Naive thymus-derived CD8-positive, alpha-beta T cell (primary cell): ENCODE results near the gene NODAL. TPM values are rescaled to one million over a fixed set of nuclear protein-coding genes. Genes with fewer than 3 reads are reported as not detected.
A peak's percentile ranks its signal among the peaks of the same experiment; 100 is the strongest.

Experiments
- ATAC-seq, 2 donors: fragments of 150-1000 bp; cut with Tn5 transposase in 1 of 2; sonication (Bioruptor Pico), chemical (Tn5 transposase) in 1 of 2; 1 replicate in 1 of 2; 2 replicates in 1 of 2; pipeline ENCODE4 v1.10.0; 2021; ENCODE audit warnings: mild to moderate bottlenecking in 2 of 2, moderate library complexity in 2 of 2
- POLR2A ChIA-PET: fragments of 350-600 bp; sonication (Branson Sonifier 250); formaldehyde crosslinking; loops from one replicate; lab custom pipeline; 2021; ENCODE audit warnings: antibody characterized with exemption; lab: Charles Lee
- DNase-seq, 10 donors: peaks; one replicate each; pipeline versions ENCODE4 v3.0.0 to v3.0.0-alpha.2; 2020 to 2022
- H3K27ac Mint-ChIP-seq, 10 donors: one replicate each; pipeline ENCODE4 v1.8.0; 2020 to 2022; ENCODE audit warnings: mild to moderate bottlenecking in 10 of 10, mixed read lengths in 10 of 10, moderate library complexity in 4 of 10, inconsistent platforms in 1 of 10
- H3K27me3 Mint-ChIP-seq, 5 donors: one replicate each; pipeline ENCODE4 v1.8.0; 2021 to 2022; ENCODE audit warnings: mixed read lengths in 5 of 5
- H3K36me3 Mint-ChIP-seq, 3 donors: one replicate each; pipeline ENCODE4 v1.8.0; 2020 to 2022; ENCODE audit warnings: mixed read lengths in 3 of 3, mild to moderate bottlenecking in 2 of 3, inconsistent platforms in 1 of 3
- H3K4me1 Mint-ChIP-seq, 4 donors: one replicate each; pipeline ENCODE4 v1.8.0; 2021 to 2022; ENCODE audit warnings: mixed read lengths in 4 of 4
- H3K4me3 Mint-ChIP-seq, 10 donors: one replicate each; pipeline ENCODE4 v1.8.0; 2020 to 2022; ENCODE audit warnings: mild to moderate bottlenecking in 10 of 10, mixed read lengths in 10 of 10, moderate library complexity in 6 of 10, inconsistent platforms in 1 of 10
- H3K9me3 Mint-ChIP-seq, 9 donors: one replicate each; pipeline ENCODE4 v1.8.0; 2020 to 2022; ENCODE audit warnings: mixed read lengths in 9 of 9, mild to moderate bottlenecking in 3 of 9, inconsistent platforms in 1 of 9, moderate library complexity in 1 of 9
- polyA plus RNA-seq, 3 donors: library from polyadenylated mRNA; unstranded; fragments of 300-500 nt; fragmentation: Illumina TruSeq; gene quantifications; one replicate each; pipeline ENCODE4 v1.2.3, GENCODE V29; 2021
- total RNA-seq, 8 experiments: library from RNA in 2 of 8; stranded (reverse) in 2 of 8; gene quantifications; one replicate each; pipeline ENCODE4 v1.2.3 and lab custom pipeline; 2021 to 2026

The NODAL gene
- total and polyA plus RNA-seq, 5 experiments from 2014 or later: not detected

GRCh38 chr10:70425096-70425495 lies 16.4 kb downstream of the NODAL start:
- peaks cover 8 to 93% (median 19%) of the 10 kb centered on the region in 3 donors for H3K36me3 Mint-ChIP-seq
- POLR2A ChIA-PET: no interaction called here
- no peak for DNase-seq
- H3K27ac Mint-ChIP-seq: peak overlapping the region in 3 of 10 donors; percentile 10 to 53 (median 19)
- no peaks in the 10 kb centered on the region for H3K9me3 Mint-ChIP-seq
- peaks cover 0 to 8% (median 1%) of the 10 kb centered on the region in 4 donors for H3K4me1 Mint-ChIP-seq
- ATAC-seq: no peak
- H3K4me3 Mint-ChIP-seq: no peak overlapping the region
- H3K27me3 Mint-ChIP-seq: no peaks in the 10 kb centered on the region

- ATAC-seq (no peak), DNase-seq (no peak)
- POLR2A ChIA-PET: no interaction called here
- Mint-ChIP-seq H3K4me1 (peaks cover 0 to 8% (median 1%) of the 10 kb centered on the region in 4 donors), H3K4me3 (no peak overlapping the region), H3K9me3 (no peaks in the 10 kb centered on the region), H3K27ac (peak overlapping the region in 3 of 10 donors; percentile 14 to 44 (median 24)), H3K27me3 (no peaks in the 10 kb centered on the region), H3K36me3 (peaks cover 8 to 94% (median 24%) of the 10 kb centered on the region in 3 donors)
Observed at GRCh38 chr10:70424320-70424719, 17.2 kb downstream of the NODAL start.

GRCh38 chr10:70418713-70419112 lies 22.8 kb downstream of the NODAL start:
- POLR2A ChIA-PET: interaction anchor here (3.0 kb wide), 1 partner anchor 14 kb away, joined by 12 read pairs; the partner anchor contains the start of gene EIF4EBP2
- Mint-ChIP-seq H3K4me3 (no peak overlapping the region), H3K4me1 (peaks cover 14 to 32% (median 30%) of the 10 kb centered on the region in 4 donors), H3K27ac (no peak overlapping the region), H3K27me3 (no peaks in the 10 kb centered on the region), H3K36me3 (peaks cover 4 to 45% (median 17%) of the 10 kb centered on the region in 3 donors), H3K9me3 (peaks cover 0 to under 1% (median 0%) of the 10 kb centered on the region in 9 donors)
- ATAC-seq (no peak), DNase-seq (no peak)

GRCh38 chr10:70418229-70418628 lies 23.3 kb downstream of the NODAL start:
- POLR2A ChIA-PET: interaction anchor here (3.0 kb wide), 1 partner anchor 14 kb away, joined by 12 read pairs; the partner anchor contains the start of gene EIF4EBP2
- DNase-seq: no peak
- no peak for ATAC-seq
- Mint-ChIP-seq H3K27me3 (no peaks in the 10 kb centered on the region), H3K4me3 (no peak overlapping the region), H3K4me1 (peaks cover 14 to 35% (median 33%) of the 10 kb centered on the region in 4 donors), H3K36me3 (peaks cover 2 to 41% (median 15%) of the 10 kb centered on the region in 3 donors), H3K27ac (peak overlapping the region in 6 of 10 donors; percentile 6 to 60 (median 50)), H3K9me3 (peaks cover 0 to 1% (median 0%) of the 10 kb centered on the region in 9 donors)

GRCh38 chr10:70417568-70417967 lies 23.9 kb downstream of the NODAL start:
- H3K9me3 Mint-ChIP-seq: peaks cover 0 to 1% (median 0%) of the 10 kb centered on the region in 9 donors
- no peak for ATAC-seq
- H3K27me3 Mint-ChIP-seq: no peaks in the 10 kb centered on the region
- H3K27ac Mint-ChIP-seq: peak overlapping the region in 4 of 10 donors; percentile 10 to 60 (median 44)
- H3K4me1 Mint-ChIP-seq: peaks cover 12 to 40% (median 38%) of the 10 kb centered on the region in 4 donors
- H3K36me3 Mint-ChIP-seq: peaks cover 0 to 35% (median 9%) of the 10 kb centered on the region in 3 donors
- POLR2A ChIA-PET: interaction anchor here (0.6 to 3.0 kb wide), 2 partner anchors 13 to 53 kb away, joined by 3 to 12 read pairs; partner anchors contain the start of gene EIF4EBP2
- no peak for DNase-seq
- H3K4me3 Mint-ChIP-seq: no peak overlapping the region

GRCh38 chr10:70412356-70412755 lies 29.1 kb downstream of the NODAL start:
- POLR2A ChIA-PET: no interaction called here
- H3K36me3 Mint-ChIP-seq: peaks cover 5 to 39% (median 5%) of the 10 kb centered on the region in 3 donors
- peaks cover 21 to 73% (median 70%) of the 10 kb centered on the region in 4 donors for H3K4me1 Mint-ChIP-seq
- ATAC-seq: no peak
- no peaks in the 10 kb centered on the region for H3K27me3 Mint-ChIP-seq
- H3K9me3 Mint-ChIP-seq: peaks cover 0 to 1% (median 0%) of the 10 kb centered on the region in 9 donors
- peak overlapping the region in 4 of 10 donors; percentile 19 to 62 (median 36) for H3K27ac Mint-ChIP-seq
- H3K4me3 Mint-ChIP-seq: peak overlapping the region in 1 of 10 donors; percentile 34
- no peak for DNase-seq

- DNase-seq (no peak), ATAC-seq (no peak)
- POLR2A ChIA-PET: no interaction called here
- Mint-ChIP-seq H3K36me3 (peaks cover 5 to 42% (median 7%) of the 10 kb centered on the region in 3 donors), H3K27me3 (no peaks in the 10 kb centered on the region), H3K9me3 (peaks cover 0 to 1% (median 0%) of the 10 kb centered on the region in 9 donors), H3K4me3 (no peak overlapping the region), H3K4me1 (peaks cover 24 to 76% (median 68%) of the 10 kb centered on the region in 4 donors), H3K27ac (peak overlapping the region in 4 of 10 donors; percentile 22 to 55 (median 33))
Observed at GRCh38 chr10:70410608-70411007, 30.9 kb downstream of the NODAL start.

GRCh38 chr10:70409772-70410171 lies 31.7 kb downstream of the NODAL start:
- H3K27ac Mint-ChIP-seq: peak overlapping the region in 4 of 10 donors; percentile 22 to 90 (median 58)
- POLR2A ChIA-PET: no interaction called here
- ATAC-seq: no peak

GRCh38 chr10:70405037-70405824 lies 36.2 kb downstream of the NODAL start:
- H3K4me1 Mint-ChIP-seq: peaks cover 35 to 58% (median 54%) of the 10 kb centered on the region in 4 donors
- H3K27me3 Mint-ChIP-seq: no peaks in the 10 kb centered on the region
- peaks cover 4 to 21% (median 5%) of the 10 kb centered on the region in 3 donors for H3K36me3 Mint-ChIP-seq
- H3K27ac Mint-ChIP-seq: peak overlapping the region; percentile 90 to 97 (median 94)
- POLR2A ChIA-PET: interaction anchor here (0.6 to 3.0 kb wide), 11 partner anchors 8 to 1502 kb away, joined by 3 to 21 read pairs (median 5); partner anchors contain the start of genes LRRC20, PPA1, PSAP and SAR1A
- no peaks in the 10 kb centered on the region for H3K9me3 Mint-ChIP-seq
- DNase-seq (peak in 5 of 10 donors; percentile 3 to 15 (median 12)), ATAC-seq (peak; percentile 16 to 22)
- peak overlapping the region; percentile 92 to 98 (median 96) for H3K4me3 Mint-ChIP-seq

More at GRCh38 chr10:70409772-70410171, 31.7 kb downstream of the NODAL start:
- H3K9me3 Mint-ChIP-seq: peaks cover 0 to 1% (median 0%) of the 10 kb centered on the region in 9 donors
- peaks cover 33 to 77% (median 70%) of the 10 kb centered on the region in 4 donors for H3K4me1 Mint-ChIP-seq
- H3K36me3 Mint-ChIP-seq: peaks cover 5 to 42% (median 7%) of the 10 kb centered on the region in 3 donors
- no peaks in the 10 kb centered on the region for H3K27me3 Mint-ChIP-seq
- H3K4me3 Mint-ChIP-seq: no peak overlapping the region
- DNase-seq: no peak

GRCh38 chr10:70404787-70405036 lies 36.8 kb downstream of the NODAL start:
- DNase-seq (no peak), ATAC-seq (no peak)
- Mint-ChIP-seq H3K27ac (peak overlapping the region; percentile 90 to 97 (median 94)), H3K9me3 (no peaks in the 10 kb centered on the region), H3K4me1 (peaks cover 34 to 54% (median 50%) of the 10 kb centered on the region in 4 donors), H3K27me3 (no peaks in the 10 kb centered on the region), H3K36me3 (peaks cover 2 to 17% (median 3%) of the 10 kb centered on the region in 3 donors), H3K4me3 (peak overlapping the region; percentile 92 to 98 (median 96))
- POLR2A ChIA-PET: interaction anchor here (0.6 to 3.0 kb wide), 10 partner anchors 9 to 1446 kb away, joined by 3 to 21 read pairs (median 7); partner anchors contain the start of genes LRRC20, PPA1, PSAP and SAR1A

- Mint-ChIP-seq H3K9me3 (no peaks in the 10 kb centered on the region), H3K27ac (peak within 1 kb of the TSS; percentile 90 to 97 (median 94)), H3K4me1 (peaks cover 31 to 49% (median 46%) of the 10 kb centered on the region in 4 donors), H3K36me3 (peaks cover 0 to 12% (median 2%) of the 10 kb centered on the region in 3 donors), H3K27me3 (no peaks in the 10 kb centered on the region), H3K4me3 (peak within 1 kb of the TSS; percentile 92 to 98 (median 96))
- POLR2A ChIA-PET: interaction anchor here (0.6 to 3.0 kb wide), 13 partner anchors 13 to 1446 kb away, joined by 3 to 21 read pairs (median 4); partner anchors contain the start of genes LRRC20, PPA1, PSAP and SAR1A
- ATAC-seq (peak; percentile 62 to 91), DNase-seq (peak; percentile 95 to 99 (median 98))
Observed at GRCh38 chr10:70404036-70404786, 37.3 kb downstream of the NODAL start, which contains the start of gene EIF4EBP2. Gene EIF4EBP2 (plus strand): TSS chr10:70404145. CDS start chr10:70404402, 257 bp downstream.
